Lower leg skin (tissue), 3 donors: Measurements from ENCODE around the gene CDH13.

Source experiments
- POLR2A ChIP-seq, 2 donors: fragments of 450-650 bp; IDR thresholded peaks; one replicate each; pipeline ENCODE4 v1.6.1; 2016 to 2017; ENCODE audit warnings: antibody characterized with exemption in 2 of 2, mild to moderate bottlenecking in 1 of 2, moderate library complexity in 1 of 2
- TF ChIP-seq, protein P1 (sequence below), 3 donors: fragments of 450-650 bp; IDR thresholded peaks; one replicate each; pipeline ENCODE4 v1.5.1; 2016; ENCODE audit warnings: antibody characterized with exemption in 3 of 3, mild to moderate bottlenecking in 3 of 3, moderate library complexity in 2 of 3

GRCh38 chr16:83316458-83316857 lies 689.7 kb downstream of the CDH13 start:
- TF ChIP-seq POLR2A (IDR thresholded peaks at IDR 0.05) = no peak
- TF ChIP-seq, protein P1, sequence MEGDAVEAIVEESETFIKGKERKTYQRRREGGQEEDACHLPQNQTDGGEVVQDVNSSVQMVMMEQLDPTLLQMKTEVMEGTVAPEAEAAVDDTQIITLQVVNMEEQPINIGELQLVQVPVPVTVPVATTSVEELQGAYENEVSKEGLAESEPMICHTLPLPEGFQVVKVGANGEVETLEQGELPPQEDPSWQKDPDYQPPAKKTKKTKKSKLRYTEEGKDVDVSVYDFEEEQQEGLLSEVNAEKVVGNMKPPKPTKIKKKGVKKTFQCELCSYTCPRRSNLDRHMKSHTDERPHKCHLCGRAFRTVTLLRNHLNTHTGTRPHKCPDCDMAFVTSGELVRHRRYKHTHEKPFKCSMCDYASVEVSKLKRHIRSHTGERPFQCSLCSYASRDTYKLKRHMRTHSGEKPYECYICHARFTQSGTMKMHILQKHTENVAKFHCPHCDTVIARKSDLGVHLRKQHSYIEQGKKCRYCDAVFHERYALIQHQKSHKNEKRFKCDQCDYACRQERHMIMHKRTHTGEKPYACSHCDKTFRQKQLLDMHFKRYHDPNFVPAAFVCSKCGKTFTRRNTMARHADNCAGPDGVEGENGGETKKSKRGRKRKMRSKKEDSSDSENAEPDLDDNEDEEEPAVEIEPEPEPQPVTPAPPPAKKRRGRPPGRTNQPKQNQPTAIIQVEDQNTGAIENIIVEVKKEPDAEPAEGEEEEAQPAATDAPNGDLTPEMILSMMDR (IDR thresholded peaks at IDR 0.05) = no peak
